ENCODE results near the gene TSC1.

Gene TSC1

DNA sequence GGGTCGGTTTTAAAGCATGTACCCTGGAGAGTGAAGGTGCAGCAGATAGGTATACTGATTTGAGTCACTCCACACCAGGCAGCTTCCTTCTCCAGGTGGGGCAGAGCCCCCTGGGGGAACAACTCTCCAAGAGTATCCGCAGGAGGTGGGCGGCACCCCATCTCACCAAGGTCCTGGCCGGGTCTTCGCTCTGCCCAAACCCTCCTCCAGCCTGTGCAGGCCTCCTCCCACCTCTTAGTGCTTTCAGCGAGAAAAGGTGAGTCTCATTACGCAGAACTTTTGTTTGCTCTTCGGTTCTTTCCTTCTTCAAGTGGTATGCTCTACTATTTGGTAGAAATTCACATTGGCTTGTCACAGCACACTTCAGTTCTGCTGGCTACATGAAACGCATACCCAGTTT is 52.0 kb downstream of the TSC1 start:
- no peaks in the 10 kb centered on the region for H3K9me3 ChIP-seq (ENCODE audit: insufficient read depth, low read length, severe bottlenecking)
- H3K36me3 ChIP-seq (ENCODE audit: insufficient read depth, low read length) = peaks cover 25% of the 10 kb centered on the region
- no peaks in the 10 kb centered on the region for H4K20me1 ChIP-seq (ENCODE audit: insufficient read depth, low read length)
- no peak overlapping the region for H3K4me3 ChIP-seq (ENCODE audit: low read depth in 1 of 2, low read length in 2 of 2)
- no peak overlapping the region for H3K9ac ChIP-seq (ENCODE audit: low read depth, low read length)
- H3K27me3 ChIP-seq (ENCODE audit: insufficient read depth, low read length, poor library complexity) = no peaks in the 10 kb centered on the region
- DNase-seq (no peak), ATAC-seq (ENCODE audit: insufficient read depth, low read depth) (no peak)
- H3K4me2 ChIP-seq (ENCODE audit: insufficient read depth, low read length) = no peak overlapping the region
- H2AFZ ChIP-seq (ENCODE audit: low read depth, low read length) = no peak overlapping the region
- H3K79me2 ChIP-seq (ENCODE audit: insufficient read depth, low read length) = no peaks in the 10 kb centered on the region
- peaks cover 24% of the 10 kb centered on the region for H3K4me1 ChIP-seq (ENCODE audit: insufficient read depth, low read length)
- H3K27ac ChIP-seq (ENCODE audit: low read length) = no peak overlapping the region
- TF ChIP-seq, protein P1, sequence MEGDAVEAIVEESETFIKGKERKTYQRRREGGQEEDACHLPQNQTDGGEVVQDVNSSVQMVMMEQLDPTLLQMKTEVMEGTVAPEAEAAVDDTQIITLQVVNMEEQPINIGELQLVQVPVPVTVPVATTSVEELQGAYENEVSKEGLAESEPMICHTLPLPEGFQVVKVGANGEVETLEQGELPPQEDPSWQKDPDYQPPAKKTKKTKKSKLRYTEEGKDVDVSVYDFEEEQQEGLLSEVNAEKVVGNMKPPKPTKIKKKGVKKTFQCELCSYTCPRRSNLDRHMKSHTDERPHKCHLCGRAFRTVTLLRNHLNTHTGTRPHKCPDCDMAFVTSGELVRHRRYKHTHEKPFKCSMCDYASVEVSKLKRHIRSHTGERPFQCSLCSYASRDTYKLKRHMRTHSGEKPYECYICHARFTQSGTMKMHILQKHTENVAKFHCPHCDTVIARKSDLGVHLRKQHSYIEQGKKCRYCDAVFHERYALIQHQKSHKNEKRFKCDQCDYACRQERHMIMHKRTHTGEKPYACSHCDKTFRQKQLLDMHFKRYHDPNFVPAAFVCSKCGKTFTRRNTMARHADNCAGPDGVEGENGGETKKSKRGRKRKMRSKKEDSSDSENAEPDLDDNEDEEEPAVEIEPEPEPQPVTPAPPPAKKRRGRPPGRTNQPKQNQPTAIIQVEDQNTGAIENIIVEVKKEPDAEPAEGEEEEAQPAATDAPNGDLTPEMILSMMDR (IDR thresholded peaks at IDR 0.05; ENCODE audit: borderline replicate concordance, extremely low read depth, low read length, poor library complexity, severe bottlenecking) = no peak
- no peak for TF ChIP-seq EZH2 (IDR thresholded peaks at IDR 0.05; ENCODE audit: borderline replicate concordance, low read depth, low read length, severe bottlenecking)

DNA sequence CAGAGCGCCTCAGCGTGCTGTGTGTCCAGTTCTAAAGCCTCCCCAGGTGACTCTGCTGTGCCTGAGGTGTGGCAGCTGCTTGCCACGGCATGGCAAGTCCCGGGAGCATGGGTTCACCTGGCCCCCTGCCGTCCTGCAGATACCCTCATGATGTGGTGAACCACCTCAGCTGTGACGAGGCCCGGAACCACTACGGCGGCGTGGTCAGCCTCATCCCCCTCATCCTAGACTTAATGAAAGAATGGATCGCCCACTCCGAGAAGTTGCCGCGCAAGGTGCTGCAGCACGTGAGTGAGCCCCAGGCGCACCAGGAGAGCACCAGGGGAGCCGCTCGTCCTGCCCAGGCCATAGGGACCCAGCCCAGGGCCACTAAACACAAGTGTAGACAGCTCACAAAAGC is 56.3 kb downstream of the TSC1 start:
- H3K9ac ChIP-seq (ENCODE audit: low read depth, low read length) = peak overlapping the region; percentile 18; the same call in 1 of the 2 replicates
- no peaks in the 10 kb centered on the region for H3K27me3 ChIP-seq (ENCODE audit: insufficient read depth, low read length, poor library complexity)
- no peaks in the 10 kb centered on the region; the same call in 1 of the 2 replicates for H3K36me3 ChIP-seq (ENCODE audit: insufficient read depth, low read length)
- H3K9me3 ChIP-seq (ENCODE audit: insufficient read depth, low read length, severe bottlenecking) = no peaks in the 10 kb centered on the region
- H2AFZ ChIP-seq (ENCODE audit: low read depth, low read length) = no peak overlapping the region
- no peaks in the 10 kb centered on the region for H4K20me1 ChIP-seq (ENCODE audit: insufficient read depth, low read length)
- peaks cover 27% of the 10 kb centered on the region for H3K4me1 ChIP-seq (ENCODE audit: insufficient read depth, low read length)
- ATAC-seq (ENCODE audit: insufficient read depth, low read depth) (0 out of 3 replicates have a peak, but pooled peaks have one; percentile 5), DNase-seq (peak; percentile 23)
- no peaks in the 10 kb centered on the region for H3K79me2 ChIP-seq (ENCODE audit: insufficient read depth, low read length)
- H3K27ac ChIP-seq (ENCODE audit: low read length) = peak overlapping the region; percentile 72
- H3K4me3 ChIP-seq (ENCODE audit: low read depth in 1 of 2, low read length in 2 of 2) = no peak overlapping the region
- TF ChIP-seq, protein P1 (IDR thresholded peaks at IDR 0.05; ENCODE audit: borderline replicate concordance, extremely low read depth, low read length, poor library complexity, severe bottlenecking) = no peak
- TF ChIP-seq EZH2 (IDR thresholded peaks at IDR 0.05; ENCODE audit: borderline replicate concordance, low read depth, low read length, severe bottlenecking) = no peak
- no peak overlapping the region for H3K4me2 ChIP-seq (ENCODE audit: insufficient read depth, low read length)

DNA sequence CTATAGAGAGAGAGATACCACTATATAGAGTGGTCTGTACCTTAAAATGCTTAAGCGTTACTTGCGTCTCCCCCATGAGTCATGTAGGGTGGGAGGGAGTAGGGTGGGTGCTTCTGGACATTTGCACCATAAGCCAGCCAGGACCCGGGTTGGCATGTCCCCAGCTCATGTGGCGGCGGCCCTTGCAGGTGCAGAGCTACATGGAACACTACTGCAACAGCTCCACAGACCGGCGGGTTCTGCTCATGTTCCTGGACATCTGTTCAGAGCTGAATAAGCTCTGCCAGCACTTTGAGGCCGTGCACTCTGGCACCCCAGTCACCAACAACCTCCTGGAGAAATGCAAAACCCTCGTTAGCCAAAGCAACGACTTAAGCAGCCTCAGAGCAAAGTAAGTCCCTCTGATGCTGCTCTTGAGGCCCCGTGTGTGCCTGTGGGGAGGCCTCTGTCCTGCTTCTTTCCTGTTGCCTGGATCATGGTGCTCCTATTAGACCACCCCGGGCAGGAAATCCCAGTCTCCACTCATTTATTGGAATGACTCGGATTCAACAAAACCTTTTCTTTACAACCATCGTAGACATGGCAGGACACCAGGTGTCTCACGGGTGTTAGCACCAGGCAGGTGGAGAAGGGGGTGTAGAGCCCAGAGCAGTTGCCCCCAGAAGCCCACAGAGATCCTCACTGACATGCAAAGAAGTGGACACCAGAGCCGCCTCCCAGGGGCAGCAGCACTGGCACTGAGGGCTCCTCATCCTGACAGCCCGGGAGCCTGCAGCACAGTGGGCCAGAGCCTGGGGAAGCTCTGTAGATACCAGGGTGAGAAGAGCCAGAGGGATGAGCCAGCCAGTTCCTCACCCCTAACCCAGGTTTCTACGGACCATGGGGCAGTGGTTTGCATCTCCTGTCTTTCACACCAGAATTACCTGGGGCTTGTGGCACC is 57.0 kb downstream of the TSC1 start:
- Histone ChIP-seq H4K20me1 (ENCODE audit: insufficient read depth, low read length) (no peaks in the 10 kb centered on the region), H3K36me3 (ENCODE audit: insufficient read depth, low read length) (no peaks in the 10 kb centered on the region; the same call in 1 of the 2 replicates), H3K9me3 (ENCODE audit: insufficient read depth, low read length, severe bottlenecking) (no peaks in the 10 kb centered on the region), H3K9ac (ENCODE audit: low read depth, low read length) (peak overlapping the region; percentile 18; the same call in 1 of the 2 replicates), H3K4me2 (ENCODE audit: insufficient read depth, low read length) (no peak overlapping the region), H3K4me1 (ENCODE audit: insufficient read depth, low read length) (peaks cover 27% of the 10 kb centered on the region), H2AFZ (ENCODE audit: low read depth, low read length) (no peak overlapping the region), H3K79me2 (ENCODE audit: insufficient read depth, low read length) (no peaks in the 10 kb centered on the region), H3K27me3 (ENCODE audit: insufficient read depth, low read length, poor library complexity) (no peaks in the 10 kb centered on the region), H3K4me3 (ENCODE audit: low read depth in 1 of 2, low read length in 2 of 2) (no peak overlapping the region), H3K27ac (ENCODE audit: low read length) (peak overlapping the region; percentile 72)
- TF ChIP-seq, protein P1 (IDR thresholded peaks at IDR 0.05; ENCODE audit: borderline replicate concordance, extremely low read depth, low read length, poor library complexity, severe bottlenecking) = no peak
- no peak for TF ChIP-seq EZH2 (IDR thresholded peaks at IDR 0.05; ENCODE audit: borderline replicate concordance, low read depth, low read length, severe bottlenecking)
- DNase-seq (no peak), ATAC-seq (ENCODE audit: insufficient read depth, low read depth) (no peak)

Measured in DND-41 (cell line).